ENCODE data around the gene LCE1F. TPM values are rescaled to one million over a fixed set of nuclear protein-coding genes. Genes with fewer than 3 reads are reported as not detected.

The LCE1F gene
- total RNA-seq, 1 experiment from 2014 or later: not detected

DNA sequence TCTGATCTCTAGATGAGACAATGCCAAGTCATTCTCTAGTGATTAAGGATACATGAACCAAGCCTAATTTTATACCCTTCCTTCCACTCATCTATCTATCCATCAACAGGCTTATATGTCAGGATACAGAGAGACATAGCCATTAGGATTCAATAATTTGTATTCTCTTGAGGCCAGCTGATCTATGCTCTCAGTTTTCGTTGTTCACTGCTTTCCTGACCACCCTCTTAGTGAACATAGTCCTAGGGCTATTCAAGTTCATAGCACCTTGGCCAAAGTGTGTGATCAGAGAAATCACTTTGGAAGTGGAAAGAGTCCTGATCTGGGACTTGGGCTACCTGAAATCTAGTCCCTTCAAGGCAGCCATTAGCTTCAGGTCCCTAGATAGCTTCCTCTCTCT lies 21.4 kb upstream of the LCE1F start:
- no peaks in the 10 kb centered on the region for H3K4me1 Mint-ChIP-seq
- H3K27me3 Mint-ChIP-seq (ENCODE audit: low read depth): peaks cover 17% of the 10 kb centered on the region
- DNase-seq (ENCODE audit: low spot score) (no peak), ATAC-seq (no peak)
- no peak overlapping the region for H3K4me3 Mint-ChIP-seq
- ChIA-PET CTCF (no interaction called here), POLR2A (no interaction called here)
- H3K27ac Mint-ChIP-seq: no peak overlapping the region
- H3K36me3 Mint-ChIP-seq: peaks cover 74% of the 10 kb centered on the region
- H3K9me3 Mint-ChIP-seq: peaks cover 89% of the 10 kb centered on the region
- TF ChIP-seq, protein P1, sequence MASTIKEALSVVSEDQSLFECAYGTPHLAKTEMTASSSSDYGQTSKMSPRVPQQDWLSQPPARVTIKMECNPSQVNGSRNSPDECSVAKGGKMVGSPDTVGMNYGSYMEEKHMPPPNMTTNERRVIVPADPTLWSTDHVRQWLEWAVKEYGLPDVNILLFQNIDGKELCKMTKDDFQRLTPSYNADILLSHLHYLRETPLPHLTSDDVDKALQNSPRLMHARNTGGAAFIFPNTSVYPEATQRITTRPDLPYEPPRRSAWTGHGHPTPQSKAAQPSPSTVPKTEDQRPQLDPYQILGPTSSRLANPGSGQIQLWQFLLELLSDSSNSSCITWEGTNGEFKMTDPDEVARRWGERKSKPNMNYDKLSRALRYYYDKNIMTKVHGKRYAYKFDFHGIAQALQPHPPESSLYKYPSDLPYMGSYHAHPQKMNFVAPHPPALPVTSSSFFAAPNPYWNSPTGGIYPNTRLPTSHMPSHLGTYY (CRISPR knock-in tag; IDR thresholded peaks at IDR 0.05): no peak
- TF ChIP-seq NFYB (CRISPR knock-in tag; conservative IDR thresholded peaks at IDR 0.05; ENCODE audit: low read depth): no peak
- TF ChIP-seq, protein P2, sequence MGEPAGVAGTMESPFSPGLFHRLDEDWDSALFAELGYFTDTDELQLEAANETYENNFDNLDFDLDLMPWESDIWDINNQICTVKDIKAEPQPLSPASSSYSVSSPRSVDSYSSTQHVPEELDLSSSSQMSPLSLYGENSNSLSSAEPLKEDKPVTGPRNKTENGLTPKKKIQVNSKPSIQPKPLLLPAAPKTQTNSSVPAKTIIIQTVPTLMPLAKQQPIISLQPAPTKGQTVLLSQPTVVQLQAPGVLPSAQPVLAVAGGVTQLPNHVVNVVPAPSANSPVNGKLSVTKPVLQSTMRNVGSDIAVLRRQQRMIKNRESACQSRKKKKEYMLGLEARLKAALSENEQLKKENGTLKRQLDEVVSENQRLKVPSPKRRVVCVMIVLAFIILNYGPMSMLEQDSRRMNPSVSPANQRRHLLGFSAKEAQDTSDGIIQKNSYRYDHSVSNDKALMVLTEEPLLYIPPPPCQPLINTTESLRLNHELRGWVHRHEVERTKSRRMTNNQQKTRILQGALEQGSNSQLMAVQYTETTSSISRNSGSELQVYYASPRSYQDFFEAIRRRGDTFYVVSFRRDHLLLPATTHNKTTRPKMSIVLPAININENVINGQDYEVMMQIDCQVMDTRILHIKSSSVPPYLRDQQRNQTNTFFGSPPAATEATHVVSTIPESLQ (CRISPR knock-in tag; IDR thresholded peaks at IDR 0.05): no peak
- TF ChIP-seq, protein P3, sequence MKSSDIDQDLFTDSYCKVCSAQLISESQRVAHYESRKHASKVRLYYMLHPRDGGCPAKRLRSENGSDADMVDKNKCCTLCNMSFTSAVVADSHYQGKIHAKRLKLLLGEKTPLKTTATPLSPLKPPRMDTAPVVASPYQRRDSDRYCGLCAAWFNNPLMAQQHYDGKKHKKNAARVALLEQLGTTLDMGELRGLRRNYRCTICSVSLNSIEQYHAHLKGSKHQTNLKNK (CRISPR knock-in tag; IDR thresholded peaks at IDR 0.05): no peak
- TF ChIP-seq, protein P4, sequence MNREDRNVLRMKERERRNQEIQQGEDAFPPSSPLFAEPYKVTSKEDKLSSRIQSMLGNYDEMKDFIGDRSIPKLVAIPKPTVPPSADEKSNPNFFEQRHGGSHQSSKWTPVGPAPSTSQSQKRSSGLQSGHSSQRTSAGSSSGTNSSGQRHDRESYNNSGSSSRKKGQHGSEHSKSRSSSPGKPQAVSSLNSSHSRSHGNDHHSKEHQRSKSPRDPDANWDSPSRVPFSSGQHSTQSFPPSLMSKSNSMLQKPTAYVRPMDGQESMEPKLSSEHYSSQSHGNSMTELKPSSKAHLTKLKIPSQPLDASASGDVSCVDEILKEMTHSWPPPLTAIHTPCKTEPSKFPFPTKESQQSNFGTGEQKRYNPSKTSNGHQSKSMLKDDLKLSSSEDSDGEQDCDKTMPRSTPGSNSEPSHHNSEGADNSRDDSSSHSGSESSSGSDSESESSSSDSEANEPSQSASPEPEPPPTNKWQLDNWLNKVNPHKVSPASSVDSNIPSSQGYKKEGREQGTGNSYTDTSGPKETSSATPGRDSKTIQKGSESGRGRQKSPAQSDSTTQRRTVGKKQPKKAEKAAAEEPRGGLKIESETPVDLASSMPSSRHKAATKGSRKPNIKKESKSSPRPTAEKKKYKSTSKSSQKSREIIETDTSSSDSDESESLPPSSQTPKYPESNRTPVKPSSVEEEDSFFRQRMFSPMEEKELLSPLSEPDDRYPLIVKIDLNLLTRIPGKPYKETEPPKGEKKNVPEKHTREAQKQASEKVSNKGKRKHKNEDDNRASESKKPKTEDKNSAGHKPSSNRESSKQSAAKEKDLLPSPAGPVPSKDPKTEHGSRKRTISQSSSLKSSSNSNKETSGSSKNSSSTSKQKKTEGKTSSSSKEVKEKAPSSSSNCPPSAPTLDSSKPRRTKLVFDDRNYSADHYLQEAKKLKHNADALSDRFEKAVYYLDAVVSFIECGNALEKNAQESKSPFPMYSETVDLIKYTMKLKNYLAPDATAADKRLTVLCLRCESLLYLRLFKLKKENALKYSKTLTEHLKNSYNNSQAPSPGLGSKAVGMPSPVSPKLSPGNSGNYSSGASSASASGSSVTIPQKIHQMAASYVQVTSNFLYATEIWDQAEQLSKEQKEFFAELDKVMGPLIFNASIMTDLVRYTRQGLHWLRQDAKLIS (CRISPR knock-in tag; IDR thresholded peaks at IDR 0.05; ENCODE audit: borderline replicate concordance): no peak

DNA sequence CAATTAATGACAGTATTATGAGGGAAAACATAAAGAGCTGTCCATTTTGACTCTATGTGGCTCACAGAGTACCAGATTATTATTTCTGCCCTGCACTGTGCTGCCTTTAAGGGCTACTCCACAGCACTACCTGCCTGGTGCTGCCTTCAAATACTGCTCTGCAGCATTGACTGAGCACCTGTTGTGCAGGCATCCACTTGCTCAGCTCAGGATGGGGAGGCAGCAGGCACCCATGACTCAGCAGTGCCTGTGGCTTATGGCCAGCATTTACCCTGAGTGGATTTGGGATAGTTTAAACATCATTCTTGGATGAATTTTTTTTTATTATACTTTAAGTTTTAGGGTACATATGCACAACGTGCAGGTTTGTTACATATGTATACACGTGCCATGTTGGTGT lies 18.1 kb upstream of the LCE1F start:
- TF ChIP-seq, protein P5, sequence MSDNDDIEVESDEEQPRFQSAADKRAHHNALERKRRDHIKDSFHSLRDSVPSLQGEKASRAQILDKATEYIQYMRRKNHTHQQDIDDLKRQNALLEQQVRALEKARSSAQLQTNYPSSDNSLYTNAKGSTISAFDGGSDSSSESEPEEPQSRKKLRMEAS (CRISPR knock-in tag; IDR thresholded peaks at IDR 0.05): no peak
- TF ChIP-seq RORB (CRISPR knock-in tag; IDR thresholded peaks at IDR 0.05) (no peak), TCF7 (CRISPR knock-in tag; IDR thresholded peaks at IDR 0.05; ENCODE audit: low read depth) (no peak), GRHL2 (CRISPR knock-in tag; IDR thresholded peaks at IDR 0.05; ENCODE audit: insufficient replicate concordance, severe bottlenecking) (no peak), ZNF232 (CRISPR knock-in tag; IDR thresholded peaks at IDR 0.05) (no peak), ESRRA (CRISPR knock-in tag; IDR thresholded peaks at IDR 0.05; ENCODE audit: borderline replicate concordance) (no peak)
- TF ChIP-seq, protein P6, sequence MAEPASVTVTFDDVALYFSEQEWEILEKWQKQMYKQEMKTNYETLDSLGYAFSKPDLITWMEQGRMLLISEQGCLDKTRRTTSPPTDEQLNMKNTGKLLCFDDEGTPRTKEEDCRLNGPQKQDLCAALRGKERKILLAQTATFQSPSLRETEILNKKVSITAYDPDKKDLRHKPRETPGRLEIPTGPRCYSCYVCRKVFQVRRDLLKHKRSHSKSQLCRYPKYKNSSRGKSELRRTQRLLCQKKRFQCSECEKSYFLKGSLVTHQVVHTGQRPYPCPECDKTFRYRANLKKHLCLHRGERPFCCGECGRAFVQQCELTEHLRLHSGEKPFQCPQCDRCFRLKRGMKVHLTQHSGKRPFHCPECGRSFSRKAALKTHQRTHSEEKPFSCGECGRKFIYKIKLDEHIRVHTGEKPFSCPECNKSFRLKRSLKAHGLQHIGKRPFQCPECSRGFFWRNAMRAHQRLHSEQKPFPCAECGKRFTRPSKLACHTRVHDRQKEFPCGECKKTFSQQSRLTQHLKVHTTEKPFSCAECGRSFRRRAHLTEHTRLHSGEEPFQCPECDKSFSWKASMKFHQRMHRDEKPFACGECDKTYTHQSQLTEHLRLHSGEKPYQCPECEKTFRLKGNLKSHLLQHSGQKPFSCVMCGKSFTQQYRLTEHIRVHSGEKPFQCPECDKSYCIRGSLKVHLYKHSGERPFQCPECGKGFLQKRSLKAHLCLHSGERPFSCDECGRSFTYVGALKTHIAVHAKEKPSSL (CRISPR knock-in tag; conservative IDR thresholded peaks at IDR 0.05): no peak
- H3K27ac Mint-ChIP-seq: no peak overlapping the region
- ChIA-PET CTCF (no interaction called here), POLR2A (no interaction called here)
- peaks cover 87% of the 10 kb centered on the region for H3K36me3 Mint-ChIP-seq
- no peaks in the 10 kb centered on the region for H3K4me1 Mint-ChIP-seq
- peaks cover 20% of the 10 kb centered on the region for H3K27me3 Mint-ChIP-seq (ENCODE audit: low read depth)
- peaks cover 97% of the 10 kb centered on the region for H3K9me3 Mint-ChIP-seq
- H3K4me3 Mint-ChIP-seq: no peak overlapping the region
- ATAC-seq (no peak), DNase-seq (ENCODE audit: low spot score) (no peak)

DNA sequence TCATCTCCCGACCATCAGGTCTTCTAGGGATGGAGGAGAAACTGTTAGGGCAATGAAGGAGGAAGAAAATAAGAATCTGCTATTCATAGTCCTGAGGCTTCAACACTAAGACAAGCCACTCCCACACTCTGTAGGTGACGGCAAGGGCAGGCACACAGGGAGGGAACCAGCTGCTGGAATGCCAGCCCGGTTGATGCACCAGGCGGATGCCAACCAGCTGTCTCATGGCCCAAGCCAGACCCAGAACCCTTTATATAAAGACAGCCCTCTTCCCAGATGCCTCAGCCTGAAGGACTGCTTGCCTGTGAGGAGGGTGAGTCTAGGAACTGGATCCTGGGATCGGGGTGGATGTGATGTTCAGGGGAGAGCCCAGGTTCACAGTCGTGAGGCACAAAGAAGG lies 17.2 kb upstream of the LCE1F start, which contains the start of gene KPRP:
KPRP (plus strand) TSS at position 279 of the 400 bp plus-strand sequence. CDS start 1,564 bp downstream, outside the sequence.
- H3K27ac Mint-ChIP-seq: no peak within 1 kb of the TSS
- ATAC-seq: no peak
- peaks cover 88% of the 10 kb centered on the region for H3K36me3 Mint-ChIP-seq
- H3K4me1 Mint-ChIP-seq: no peaks in the 10 kb centered on the region
- ChIA-PET CTCF (no interaction called here), POLR2A (no interaction called here)
- H3K4me3 Mint-ChIP-seq: no peak within 1 kb of the TSS
- DNase-seq (ENCODE audit: low spot score): no peak
- H3K27me3 Mint-ChIP-seq (ENCODE audit: low read depth): peaks cover 20% of the 10 kb centered on the region
- peaks cover 97% of the 10 kb centered on the region for H3K9me3 Mint-ChIP-seq
- TF ChIP-seq PRRX2 (CRISPR knock-in tag; IDR thresholded peaks at IDR 0.05) (no peak), NR3C1 (CRISPR knock-in tag; conservative IDR thresholded peaks at IDR 0.05; ENCODE audit: low read depth) (no peak), SP1 (CRISPR knock-in tag; conservative IDR thresholded peaks at IDR 0.05) (no peak), SOX15 (CRISPR knock-in tag; IDR thresholded peaks at IDR 0.05) (no peak), RORB (CRISPR knock-in tag; IDR thresholded peaks at IDR 0.05) (no peak), ZNF232 (CRISPR knock-in tag; IDR thresholded peaks at IDR 0.05) (no peak)
- TF ChIP-seq, protein P7, sequence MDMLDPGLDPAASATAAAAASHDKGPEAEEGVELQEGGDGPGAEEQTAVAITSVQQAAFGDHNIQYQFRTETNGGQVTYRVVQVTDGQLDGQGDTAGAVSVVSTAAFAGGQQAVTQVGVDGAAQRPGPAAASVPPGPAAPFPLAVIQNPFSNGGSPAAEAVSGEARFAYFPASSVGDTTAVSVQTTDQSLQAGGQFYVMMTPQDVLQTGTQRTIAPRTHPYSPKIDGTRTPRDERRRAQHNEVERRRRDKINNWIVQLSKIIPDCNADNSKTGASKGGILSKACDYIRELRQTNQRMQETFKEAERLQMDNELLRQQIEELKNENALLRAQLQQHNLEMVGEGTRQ (CRISPR knock-in tag; IDR thresholded peaks at IDR 0.05): no peak
- TF ChIP-seq, protein P4 (CRISPR knock-in tag; IDR thresholded peaks at IDR 0.05; ENCODE audit: borderline replicate concordance): no peak

All from WTC11 (cell line).